K562 (cell line): ENCODE data around the gene PTPN20. TPM values are rescaled to one million over a fixed set of nuclear protein-coding genes. Genes with fewer than 3 reads are reported as not detected.

Source experiments
- ATAC-seq: fragments of 200-7000 bp; cut with Tn5 transposase; 3 replicates; pipeline ENCODE4 v1.9.1; 2020; ENCODE audit warnings: moderate library complexity
- BruUV-seq: library from RNA; stranded (reverse); fragments of 400-500 nt; replicated peaks from 2 replicates; lab custom pipeline; 2021; lab: Mats Ljungman, UMichigan
- CTCF ChIA-PET: fragments of 300-600 bp; formaldehyde crosslinking; extraction: SDS; loops from one replicate; lab custom pipeline; 2021; ENCODE audit warnings: low intra/inter-chr PET ratio; lab: Yijun Ruan, JAX
- POLR2A ChIA-PET: fragments of 300-600, 350-650 bp; sonication (Branson Sonifier 250); formaldehyde crosslinking; extraction: SDS; loops from one replicate; lab custom pipeline; 2021; ENCODE audit warnings: antibody characterized with exemption, inconsistent platforms; lab: Yijun Ruan, JAX
- DNase-seq, 4 experiments: peaks; one replicate each; pipeline versions ENCODE4 v3.0.0 to v3.0.0-alpha.2; 2011 to 2018; ENCODE audit warnings: low spot score in 3 of 4, mixed read lengths in 3 of 4; ENCODE audit errors: extremely low read depth in 1 of 4
- FAIRE-seq: peaks from 2 replicates; lab custom pipeline; 2011; peaks lifted over from hg19 to GRCh38; lab: Jason Lieb, UNC
- H2AFZ ChIP-seq: 2 replicates; pipeline ENCODE4 v1.6.0; 2011; ENCODE audit warnings: low read depth, low read length, control low read depth, inconsistent platforms
- H3K27ac ChIP-seq: fragments of 200-600 bp; 3 replicates; pipeline ENCODE4 v1.8.0; 2011; ENCODE audit warnings: low read depth, mild to moderate bottlenecking, control low read depth, inconsistent platforms, low read length, moderate library complexity, mixed read lengths; ENCODE audit errors: extremely low read depth
- H3K27me3 ChIP-seq, 2 experiments: fragments of 300-600 bp in 1 of 2; 2 replicates in 1 of 2; 3 replicates in 1 of 2; pipeline versions ENCODE4 v1.6.0 to v1.8.0; 2011; ENCODE audit warnings: inconsistent platforms in 2 of 2, low read length in 2 of 2, mild to moderate bottlenecking in 1 of 2, mixed read lengths in 1 of 2, moderate library complexity in 1 of 2; ENCODE audit not compliant: control insufficient read depth in 2 of 2, insufficient read depth in 2 of 2
- H3K36me3 ChIP-seq: fragments of 300-600 bp; 3 replicates; pipeline ENCODE4 v1.8.0; 2011; ENCODE audit warnings: mild to moderate bottlenecking, low read length, inconsistent platforms; ENCODE audit not compliant: control insufficient read depth, insufficient read depth
- H3K4me1 ChIP-seq, 2 experiments: fragments of 200-600 bp in 1 of 2; replicated peaks in 1 of 2; 2 replicates in 1 of 2; 3 replicates in 1 of 2; pipeline versions ENCODE4 v1.5.1 to v1.8.0; 2011; ENCODE audit warnings: inconsistent platforms in 2 of 2, low read length in 2 of 2, mild to moderate bottlenecking in 1 of 2, mixed read lengths in 1 of 2, moderate library complexity in 1 of 2; ENCODE audit not compliant: control insufficient read depth in 2 of 2, insufficient read depth in 2 of 2
- H3K4me2 ChIP-seq: 2 replicates; pipeline ENCODE4 v1.6.1; 2011; ENCODE audit warnings: low read length, control low read depth, inconsistent platforms, mixed read lengths; ENCODE audit not compliant: insufficient read depth
- H3K4me3 ChIP-seq: fragments of 200-600 bp; sonication (generic), shearing (Covaris generic); 2 replicates; pipeline ENCODE4 v1.5.1; 2016; ENCODE audit warnings: control low read depth, inconsistent platforms
- H3K79me2 ChIP-seq: fragments of 200-600 bp; 3 replicates; pipeline ENCODE4 v1.8.0; 2011; ENCODE audit warnings: low read length, inconsistent platforms; ENCODE audit not compliant: control insufficient read depth, insufficient read depth
- H3K9ac ChIP-seq, 2 experiments: 2 replicates each; pipeline versions ENCODE4 v1.6.0 to v1.6.1; 2011; ENCODE audit warnings: low read depth in 2 of 2, low read length in 2 of 2, control low read depth in 1 of 2, inconsistent platforms in 1 of 2, mild to moderate bottlenecking in 1 of 2, mixed read lengths in 1 of 2; ENCODE audit not compliant: insufficient read depth in 1 of 2
- H3K9me1 ChIP-seq: one replicate; pipeline ENCODE4 v1.6.0; 2011; ENCODE audit warnings: inconsistent platforms, mild to moderate bottlenecking, low read length, moderate library complexity; ENCODE audit not compliant: control insufficient read depth, insufficient read depth
- H3K9me3 ChIP-seq: replicated peaks from 2 replicates; pipeline ENCODE4 v1.5.1; 2011; ENCODE audit warnings: low read depth, low read length, inconsistent platforms; ENCODE audit not compliant: control insufficient read depth, insufficient read depth
- H4K20me1 ChIP-seq: replicated peaks from 2 replicates; pipeline ENCODE4 v1.6.1; 2011; ENCODE audit warnings: low read length, inconsistent platforms, mixed read lengths; ENCODE audit not compliant: control insufficient read depth, insufficient read depth
- RBM25 ChIP-seq: fragments of 200-400 bp; formaldehyde crosslinking; IDR thresholded peaks from 2 replicates; pipeline ENCODE4 v1.6.1; 2018; ENCODE audit warnings: low read length, low read depth, moderate library complexity; ENCODE audit not compliant: severe bottlenecking
- ZFP36 ChIP-seq: fragments of 150-350 bp; IDR thresholded peaks from 2 replicates; pipeline ENCODE4 v1.6.1; 2018; ENCODE audit warnings: low read length, low read depth; ENCODE audit not compliant: partially characterized antibody
- WGBS: fragments of 100-300 bp; shearing (Covaris generic); methylation state at CpG from one replicate; pipeline ENCODE4 v1.1.6; 2016; ENCODE audit warnings: low coverage, mixed read lengths; ENCODE audit not compliant: insufficient coverage; ENCODE audit errors: missing lambda C conversion rate; 5-methylcytosine and 5-hydroxymethylcytosine counted together
- in situ Hi-C: fragments of 300-500 bp; cut with MboI; formaldehyde crosslinking; loops from 4 replicates; pipeline ENCODE4 v1.15.0; 2018; ENCODE audit warnings: inconsistent platforms, mixed read lengths
- intact Hi-C: fragments of 100-400 bp; cut with micrococcal nuclease; formaldehyde crosslinking; loops from 2 replicates; pipeline ENCODE4 v1.14.2; 2022
- polyA plus RNA-seq, 8 experiments: library from polyadenylated mRNA; depleted of rRNA in 4 of 8; stranded (reverse) in 5 of 8; unstranded in 3 of 8; fragments of >200 nt; fragmentation: Nextera tagmentation in 2 of 8; fragmentation: Illumina TruSeq in 1 of 8; extraction: Ambion mirVana in 2 of 8; extraction: Trizol in 1 of 8; gene quantifications; 2 replicates each; pipeline versions ENCODE4 v1.2.1 to v1.2.3, GENCODE V29; 2011 to 2014; ENCODE audit warnings: inconsistent platforms in 1 of 8, missing spikeins in 1 of 8
- total RNA-seq, 7 experiments: library from RNA; depleted of rRNA in 6 of 7; stranded (reverse); fragments of >200 nt in 6 of 7; fragmentation: Illumina TruSeq in 2 of 7; extraction: Trizol in 2 of 7; gene quantifications; 2 replicates each; pipeline versions ENCODE4 v1.2.1 to v1.2.3, GENCODE V29; 2011 to 2021; ENCODE audit warnings: low replicate concordance in 1 of 7
- TF ChIP-seq, protein P1 (sequence below): IDR thresholded peaks from 3 replicates; pipeline ENCODE4 v1.6.1; 2011; ENCODE audit warnings: borderline replicate concordance, mild to moderate bottlenecking; ENCODE audit not compliant: insufficient read length, insufficient read depth

PTPN20 gene
- total and polyA plus RNA-seq, 9 of the 15 experiments (the other 6 are each of a cell fraction or from before 2014, with no cell fraction given): 0.03 to 0.18 (median 0.10) TPM; not detected in 6

DNA sequence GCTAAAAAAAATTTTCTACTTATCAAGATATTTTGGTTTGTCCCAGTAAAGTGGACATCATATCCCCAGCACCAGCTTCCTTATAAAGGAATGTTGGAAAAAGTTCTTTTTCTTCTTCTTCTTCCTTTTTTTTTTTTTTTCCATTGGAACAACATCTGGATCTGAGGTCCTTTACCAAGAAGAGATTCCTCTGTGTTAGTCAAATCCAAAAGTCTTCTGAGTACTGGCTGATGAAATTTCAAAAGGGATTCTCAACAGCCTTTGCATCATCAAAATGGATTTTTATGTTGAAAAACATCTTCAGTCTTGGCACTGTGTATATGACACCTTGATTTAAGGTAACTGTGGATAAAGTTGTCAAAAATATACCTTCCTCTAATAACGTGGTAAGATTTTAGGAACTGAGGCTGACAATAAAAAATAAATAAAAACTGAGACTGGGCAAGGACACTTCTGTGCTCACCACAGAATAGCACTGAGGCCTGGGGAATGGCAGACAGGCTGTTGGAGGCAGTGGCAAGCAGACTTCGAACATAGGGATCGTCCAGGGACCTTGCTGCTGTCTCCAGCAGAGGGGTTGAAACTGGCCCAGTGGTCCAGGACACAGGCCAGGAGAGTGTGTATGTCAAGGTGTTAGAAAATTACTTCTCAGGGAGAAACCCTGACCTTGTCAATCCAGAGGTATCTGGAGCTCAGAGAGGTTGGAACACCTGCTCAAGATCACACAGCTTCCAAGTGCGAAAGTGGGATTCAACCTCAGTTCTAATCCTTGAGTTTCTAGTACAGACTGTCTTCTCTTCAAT lies 130.4 kb downstream of the PTPN20 start:
- BruUV-seq: no TSS peak
- DNase-seq: no peak
- ChIA-PET POLR2A (interaction anchor here (0.7 to 1.6 kb wide), 2 partner anchors 8 to 26 kb away, joined by 3 read pairs; no protein-coding TSS in a partner anchor), CTCF (no interaction called here)
- peak; percentile 76 for TF ChIP-seq ZFP36
- TF ChIP-seq, protein P1, sequence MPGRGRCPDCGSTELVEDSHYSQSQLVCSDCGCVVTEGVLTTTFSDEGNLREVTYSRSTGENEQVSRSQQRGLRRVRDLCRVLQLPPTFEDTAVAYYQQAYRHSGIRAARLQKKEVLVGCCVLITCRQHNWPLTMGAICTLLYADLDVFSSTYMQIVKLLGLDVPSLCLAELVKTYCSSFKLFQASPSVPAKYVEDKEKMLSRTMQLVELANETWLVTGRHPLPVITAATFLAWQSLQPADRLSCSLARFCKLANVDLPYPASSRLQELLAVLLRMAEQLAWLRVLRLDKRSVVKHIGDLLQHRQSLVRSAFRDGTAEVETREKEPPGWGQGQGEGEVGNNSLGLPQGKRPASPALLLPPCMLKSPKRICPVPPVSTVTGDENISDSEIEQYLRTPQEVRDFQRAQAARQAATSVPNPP: no peak
- peak; percentile 64 for TF ChIP-seq RBM25
- no peak for ATAC-seq
- 4% methylated on average over 4 of the region's 4 CpGs for WGBS
- Histone ChIP-seq H3K27me3 (peaks cover 9 to 70% of the 10 kb centered on the region in 2 experiments; a peak in 4 of 5 replicates), H3K27ac (no peak overlapping the region), H3K4me2 (no peak overlapping the region), H2AFZ (no peak overlapping the region), H3K36me3 (no peaks in the 10 kb centered on the region), H3K9ac (no peak overlapping the region), H4K20me1 (peaks cover 7% of the 10 kb centered on the region; the same call in 1 of the 2 replicates), H3K4me1 (no peaks in the 10 kb centered on the region; a peak in 2 of 5 replicates), H3K9me3 (no peaks in the 10 kb centered on the region), H3K4me3 (no peak overlapping the region), H3K9me1 (no peaks in the 10 kb centered on the region), H3K79me2 (no peaks in the 10 kb centered on the region)
- in situ Hi-C loops: no loop called here
- intact Hi-C loops: no loop called here
- FAIRE-seq: no peak
